HG03103 (cell line): ENCODE measurements around the gene FBN2.
"Not testable (repeated sequence)": the region's sequence is repeated elsewhere in the genome, so short reads cannot be mapped to it uniquely, and the experiment has no call there.

Experiments
- ATAC-seq: cut with Tn5 transposase; IDR thresholded peaks from one replicate; pipeline ENCODE4 v1.9.1; 2021; ENCODE audit warnings: low read depth; ENCODE audit not compliant: unreplicated experiment

The FBN2 gene

DNA sequence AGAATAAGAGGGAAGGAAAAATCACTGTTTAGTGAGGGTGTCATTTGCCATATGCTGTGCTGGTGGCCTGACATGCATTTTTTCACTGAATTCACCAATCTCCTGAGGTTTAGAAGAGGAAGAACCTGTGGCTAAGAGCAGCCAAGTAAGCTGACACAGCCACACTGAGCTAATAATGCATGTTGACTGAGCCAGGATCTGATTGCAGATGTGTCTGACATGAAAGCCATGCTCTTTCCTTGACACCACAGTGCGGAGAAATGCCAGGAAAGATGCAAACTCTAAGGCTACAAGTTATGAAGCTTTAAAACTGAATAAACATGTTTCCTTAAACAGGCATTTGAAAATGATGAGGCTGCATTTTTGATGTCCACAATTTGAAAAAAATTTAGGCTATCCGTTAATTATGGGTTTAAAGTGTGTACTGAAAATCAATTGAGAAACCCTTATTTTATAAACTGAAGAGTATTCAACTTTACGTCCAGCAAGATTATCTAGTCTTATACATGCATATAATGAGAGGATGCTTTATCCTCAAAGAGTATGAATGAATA, 208.6 kb downstream of the FBN2 start:
- no peak for ATAC-seq

DNA sequence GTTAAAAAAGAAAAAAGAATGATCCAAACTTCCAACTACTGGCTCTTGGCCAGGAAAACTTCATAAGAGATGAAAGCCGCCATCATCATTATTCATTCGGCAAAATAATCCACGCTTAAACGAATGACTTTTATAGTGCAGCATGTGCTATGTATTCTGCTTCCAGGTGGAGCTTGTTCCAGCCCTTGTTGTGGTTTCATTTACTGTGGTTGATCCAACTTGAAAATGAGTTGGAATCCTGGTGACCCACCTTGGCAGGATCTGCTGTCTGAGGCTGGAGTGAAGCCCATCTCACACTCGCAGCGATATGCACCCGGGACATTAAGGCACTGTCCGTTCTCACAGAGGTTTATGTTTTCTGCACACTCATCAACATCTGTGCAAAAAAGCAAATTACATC, 209.6 kb downstream of the FBN2 start:
- ATAC-seq = no peak

DNA sequence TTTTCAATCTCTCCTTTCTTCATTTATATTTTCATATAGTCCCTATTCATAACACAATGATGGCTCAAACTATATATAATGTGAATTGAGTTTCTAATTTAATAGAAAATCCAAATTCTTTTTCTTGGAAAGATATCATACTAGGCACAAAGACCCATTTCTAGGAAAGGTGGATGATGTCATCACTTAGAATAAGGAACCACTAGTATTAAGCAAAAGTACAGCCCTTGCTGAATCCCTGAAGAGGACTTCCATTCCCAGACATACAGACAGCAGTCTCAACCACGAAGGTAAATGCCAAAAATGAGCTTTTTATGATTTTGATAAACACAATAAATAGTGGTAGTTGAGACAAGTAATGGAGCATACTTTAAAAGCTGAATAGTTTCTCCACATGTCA, 210.0 kb downstream of the FBN2 start:
- no peak for ATAC-seq

DNA sequence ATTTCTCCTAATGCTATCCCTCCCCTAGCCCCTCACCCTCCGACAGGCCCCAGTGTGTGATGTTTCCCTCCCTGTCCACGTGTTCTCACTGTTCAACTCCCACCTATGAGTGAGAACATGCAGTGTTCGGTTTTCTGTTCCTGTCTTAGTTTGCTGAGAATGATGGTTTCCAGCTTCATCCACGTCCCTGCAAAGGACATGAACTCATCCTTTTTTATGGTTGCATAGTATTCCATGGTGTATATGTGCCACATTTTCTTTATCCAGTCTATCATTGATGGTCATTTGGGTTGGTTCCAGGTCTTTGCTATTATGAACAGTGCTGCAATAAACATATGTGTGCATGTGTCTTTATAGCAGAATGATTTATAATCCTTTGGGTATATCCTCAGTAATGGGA, 216.6 kb downstream of the FBN2 start:
- not testable (repeated sequence) for ATAC-seq

DNA sequence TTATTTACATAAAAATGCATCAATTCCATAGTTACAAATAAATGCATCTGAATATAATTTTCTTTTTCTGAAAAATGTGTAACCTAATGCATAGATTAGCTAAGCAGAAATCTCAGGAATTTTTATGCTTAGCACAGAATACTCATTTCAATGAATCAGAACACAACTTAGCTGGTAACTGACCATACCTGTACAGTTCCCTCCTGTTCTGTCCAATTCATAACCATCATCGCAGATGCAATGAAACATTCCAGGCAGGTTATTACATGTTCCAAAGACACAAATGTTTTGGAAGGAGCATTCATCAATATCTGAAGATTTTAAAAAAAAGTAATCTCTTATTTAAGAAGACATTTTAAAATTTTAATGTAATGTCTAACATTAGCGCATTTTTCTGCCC, 219.4 kb downstream of the FBN2 start:
- no peak for ATAC-seq

DNA sequence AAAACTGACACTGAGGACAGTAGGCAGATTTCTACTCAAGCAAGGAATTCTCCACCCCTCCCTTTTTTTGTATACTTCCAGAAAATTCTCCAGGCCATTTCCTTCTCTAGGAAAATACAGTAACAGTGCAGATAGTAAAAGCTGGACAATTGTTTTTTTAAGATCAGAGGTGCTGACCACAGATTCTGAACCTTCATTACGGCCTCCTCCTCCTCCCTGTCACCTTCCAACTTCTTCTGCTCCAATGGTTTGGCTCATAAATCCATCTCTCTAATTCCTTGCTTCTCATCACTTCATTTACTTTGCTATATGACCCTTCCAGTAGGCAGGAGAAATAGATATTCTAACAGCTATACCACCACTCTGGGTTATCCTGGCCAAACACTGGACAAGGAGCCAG, 220.6 kb downstream of the FBN2 start:
- no peak for ATAC-seq

DNA sequence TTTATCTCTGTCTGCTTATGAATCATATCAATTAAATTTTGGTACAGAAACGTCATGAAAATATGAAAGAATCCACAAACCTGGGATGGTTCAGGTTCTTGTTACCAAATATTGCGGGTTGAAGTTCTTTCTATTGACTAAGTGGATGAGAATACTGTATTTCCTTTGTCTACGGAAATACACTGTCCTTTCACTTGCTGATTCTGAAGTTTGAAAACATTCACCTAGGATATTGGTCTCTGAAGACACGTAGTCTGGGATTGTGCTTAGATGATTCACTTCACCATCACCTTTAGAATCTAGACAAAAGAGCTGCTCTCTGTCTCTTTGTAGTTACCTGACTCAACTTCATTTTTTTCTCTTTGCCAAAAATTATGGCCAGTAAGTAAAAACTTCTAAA, 222.4 kb downstream of the FBN2 start:
- no peak for ATAC-seq

DNA sequence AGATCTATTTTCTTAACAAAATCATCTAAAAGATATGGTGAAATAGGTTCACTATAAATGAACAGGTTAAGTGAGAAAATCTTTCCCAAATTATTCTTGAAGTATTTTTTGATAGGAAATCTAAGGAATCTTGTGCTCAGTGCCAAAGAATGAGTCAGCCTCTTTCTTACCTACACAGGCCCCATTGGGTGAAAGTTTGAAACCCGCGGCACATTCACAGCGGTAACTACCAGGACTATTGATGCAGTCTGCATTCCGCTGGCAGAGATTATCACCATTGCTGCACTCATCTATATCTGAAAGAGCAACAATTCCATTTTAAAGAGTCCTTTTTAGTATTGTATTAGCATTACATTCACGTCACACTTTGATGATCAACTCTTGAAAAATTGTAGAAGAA, 232.7 kb downstream of the FBN2 start:
- no peak for ATAC-seq

DNA sequence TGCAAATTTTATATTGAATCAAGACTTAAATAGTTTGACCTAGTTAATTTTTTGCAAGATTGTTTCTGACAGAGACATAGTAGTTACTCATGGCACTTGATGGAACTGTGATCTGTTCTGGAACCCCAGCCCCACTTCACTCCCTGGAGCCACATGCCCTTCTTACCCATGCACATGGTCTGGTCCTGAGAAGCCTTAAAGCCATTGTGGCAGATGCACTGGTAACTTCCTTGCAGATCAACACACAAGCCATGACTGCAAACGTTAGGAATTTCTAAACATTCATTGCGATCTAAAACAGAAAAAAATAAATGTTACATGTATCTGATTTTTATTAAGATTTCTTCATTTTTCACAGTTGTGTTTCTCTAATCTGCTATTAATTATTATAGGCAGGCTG, 233.3 kb downstream of the FBN2 start:
- ATAC-seq = no peak

DNA sequence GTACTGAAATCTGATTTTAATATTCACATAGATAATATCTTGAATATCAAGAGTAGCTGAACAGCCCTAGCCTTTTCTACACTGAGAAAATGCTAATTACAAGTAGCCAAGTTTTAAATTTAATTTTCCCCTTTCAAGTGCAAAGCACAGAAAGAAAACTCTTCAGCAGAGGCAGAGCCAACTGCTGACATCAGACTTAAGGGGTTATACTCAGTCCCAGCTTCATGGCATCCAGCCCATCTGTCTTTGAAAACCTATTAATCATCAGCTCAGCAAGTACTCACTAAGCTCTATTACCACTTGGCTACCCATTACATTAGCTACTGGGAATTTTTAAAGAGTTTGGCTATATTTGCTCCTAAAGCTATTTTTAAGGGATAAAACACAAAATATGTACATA, 234.0 kb downstream of the FBN2 start:
- ATAC-seq = no peak

DNA sequence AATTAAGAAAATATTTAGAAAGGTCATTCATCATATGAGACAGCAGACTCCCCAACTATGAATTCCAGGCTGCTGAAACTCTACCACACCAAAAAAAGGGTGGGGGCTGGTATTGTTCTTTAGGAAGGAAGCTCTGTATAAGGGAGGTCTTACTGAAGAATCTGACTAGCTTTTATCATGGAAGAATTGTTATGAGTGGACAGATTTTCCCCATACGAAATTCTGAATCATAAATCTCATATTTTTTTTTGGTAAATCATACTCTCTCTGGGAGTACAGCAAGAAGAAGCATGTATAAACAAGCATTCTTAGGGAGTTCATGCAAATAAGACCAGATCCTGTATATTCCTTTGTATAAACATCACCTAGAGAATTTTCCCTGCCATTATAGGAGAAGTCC, 234.5 kb downstream of the FBN2 start:
- ATAC-seq = no peak

DNA sequence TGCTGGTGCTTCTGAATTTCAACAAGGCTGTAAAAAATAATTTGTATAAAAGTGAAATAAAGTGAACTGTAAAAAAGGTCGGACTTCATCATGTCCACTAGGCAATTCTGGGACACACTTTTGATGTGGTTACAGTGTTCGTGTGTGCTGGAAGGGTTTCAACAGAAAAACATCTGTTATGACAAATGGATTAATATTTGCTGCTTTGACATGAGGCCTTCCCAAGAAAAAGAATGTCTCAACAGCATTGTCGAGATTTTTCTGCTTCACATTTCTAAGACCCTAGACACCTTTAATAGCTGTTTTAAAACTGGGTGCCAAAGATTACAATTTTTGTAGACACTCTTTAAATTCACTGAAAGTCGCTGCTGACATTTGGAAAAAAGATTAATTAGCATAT, 237.9 kb downstream of the FBN2 start:
- no peak for ATAC-seq

DNA sequence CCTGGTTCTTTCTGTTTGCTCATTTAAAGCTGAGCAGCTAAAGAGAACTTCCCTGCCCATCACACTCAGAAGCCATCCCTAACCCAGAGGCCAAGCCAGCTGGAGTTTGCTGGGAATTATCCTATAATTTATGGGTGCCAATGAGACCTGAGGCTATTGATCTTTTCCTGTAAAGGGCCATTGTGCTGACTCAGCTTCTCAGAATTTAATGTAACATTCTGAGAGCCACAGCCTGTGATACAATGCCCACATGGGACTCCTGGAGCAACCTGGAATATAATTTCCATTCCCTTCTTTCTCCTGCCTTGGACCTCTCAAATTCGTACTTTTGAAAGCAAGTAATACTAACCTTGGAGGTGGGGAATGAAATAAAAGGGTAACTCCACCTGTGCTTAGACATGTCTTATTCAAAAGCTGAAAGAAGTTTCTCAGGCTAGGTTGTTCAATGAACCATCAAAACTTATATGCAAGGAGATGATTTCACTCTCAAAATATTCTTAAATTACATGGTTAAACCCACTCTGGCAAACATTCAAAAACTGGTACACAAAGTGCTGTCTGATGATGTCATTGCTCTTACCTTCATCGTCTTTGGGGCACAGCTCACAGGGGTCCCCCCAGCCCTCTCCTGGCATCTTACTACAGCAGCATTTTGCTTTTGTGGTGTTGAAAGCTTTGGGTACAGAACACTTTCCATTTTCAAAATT, 247.7 kb downstream of the FBN2 start:
- ATAC-seq = no peak

DNA sequence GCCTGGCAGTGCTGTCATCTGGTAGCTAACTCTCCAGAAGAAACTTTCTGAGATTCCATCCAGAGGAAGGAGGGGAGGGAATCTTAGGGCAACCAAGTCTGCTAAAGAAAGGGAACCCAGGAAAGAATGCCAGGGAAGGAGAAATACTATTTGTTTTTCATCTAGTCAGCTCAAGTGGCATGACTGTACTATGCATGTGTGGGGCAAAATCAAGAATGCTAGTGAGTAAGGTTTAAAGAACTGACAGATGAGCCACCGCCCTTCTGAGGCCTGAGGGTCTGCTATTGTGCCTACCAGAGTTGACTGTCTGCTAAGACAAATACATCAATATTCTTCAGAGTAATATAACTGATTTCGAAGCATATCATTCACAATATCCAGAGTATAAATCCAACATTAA, 250.3 kb downstream of the FBN2 start:
- ATAC-seq = no peak

DNA sequence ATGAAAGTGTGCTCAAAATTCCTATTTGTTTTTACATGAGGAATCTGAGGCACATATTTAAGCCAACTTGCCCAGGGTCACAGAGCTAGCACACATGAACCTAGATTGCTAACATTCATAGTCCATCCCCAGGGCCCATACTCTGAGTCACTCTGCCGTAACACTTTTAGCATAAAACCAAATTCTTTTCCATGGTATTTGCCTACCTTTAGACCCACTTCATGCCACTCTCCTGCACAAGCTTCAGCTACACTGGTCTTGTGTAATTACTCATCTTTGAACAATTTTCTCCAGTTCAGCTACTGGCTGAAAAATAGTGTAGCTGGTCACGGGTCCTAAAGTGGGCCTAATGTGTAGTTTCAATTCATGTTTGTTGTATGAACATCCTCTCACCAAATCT, 253.8 kb downstream of the FBN2 start:
- no peak for ATAC-seq

DNA sequence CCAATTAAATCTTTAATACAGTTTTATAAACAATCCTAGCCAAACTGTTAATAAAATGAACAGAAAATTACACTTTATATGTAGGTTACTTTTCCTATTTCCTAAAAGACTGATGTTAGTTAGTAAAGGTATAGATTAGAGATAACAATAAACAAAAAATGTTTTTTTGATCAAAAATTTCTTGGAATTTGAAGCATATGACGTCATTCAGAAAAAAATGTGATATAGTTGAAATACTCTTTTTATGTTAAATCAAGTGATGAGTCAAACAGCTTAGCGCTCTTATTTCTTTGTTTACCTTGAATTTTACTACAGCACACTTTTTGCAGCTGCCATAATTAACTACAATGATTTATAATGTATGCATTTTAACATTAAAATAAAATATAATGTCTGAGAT, 258.7 kb downstream of the FBN2 start:
- no peak for ATAC-seq

DNA sequence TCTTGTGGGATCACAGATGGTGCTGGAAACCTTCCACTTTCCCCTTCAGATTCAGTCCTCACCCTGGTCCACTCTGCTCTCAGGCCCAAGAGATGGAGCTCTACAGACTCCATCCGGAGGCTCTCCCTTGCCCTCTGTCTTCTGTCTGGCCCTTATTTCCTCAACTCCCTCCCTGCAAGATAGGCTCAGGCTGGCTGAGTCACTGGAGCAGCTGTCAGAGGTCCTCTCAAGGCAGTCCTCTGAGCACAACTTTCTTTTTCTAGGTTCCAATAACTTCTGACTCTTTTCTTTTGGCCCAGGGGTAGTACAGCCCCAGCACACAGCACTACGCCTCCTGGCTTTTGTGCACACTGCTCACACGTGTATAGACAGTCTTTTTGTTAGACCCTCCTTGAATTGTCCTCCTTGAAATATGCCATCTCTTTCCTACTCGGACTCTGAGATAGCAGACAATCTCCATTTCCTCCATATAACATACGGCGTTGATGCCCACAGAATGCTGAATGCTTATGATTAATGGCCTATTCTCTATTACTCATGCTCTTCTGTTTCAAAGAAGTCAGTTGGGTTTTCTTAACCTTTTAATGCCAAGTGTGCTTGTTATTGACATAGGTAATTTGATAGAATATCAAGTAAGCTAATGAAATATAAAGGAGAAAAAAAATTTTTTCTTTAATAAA, 261.4 kb downstream of the FBN2 start:
- ATAC-seq = no peak

DNA sequence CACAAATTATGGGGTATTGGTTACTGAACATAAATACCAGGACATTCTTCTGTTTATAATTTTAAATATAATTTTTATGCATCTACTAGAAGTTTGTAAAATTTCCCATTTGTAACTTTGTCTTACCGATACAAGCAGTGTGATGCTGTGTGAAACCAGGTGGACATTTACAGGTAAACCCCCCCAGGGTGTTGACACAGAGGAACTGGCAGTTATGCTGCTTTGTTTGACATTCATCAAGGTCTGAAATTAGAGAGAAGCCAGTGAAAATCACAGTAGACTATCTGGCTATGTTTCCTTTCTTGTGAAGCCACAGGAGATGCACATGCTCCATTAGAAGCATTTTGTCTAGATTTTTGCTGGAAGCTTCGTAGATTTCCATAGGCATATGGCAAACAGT, 263.6 kb downstream of the FBN2 start:
- ATAC-seq = no peak

DNA sequence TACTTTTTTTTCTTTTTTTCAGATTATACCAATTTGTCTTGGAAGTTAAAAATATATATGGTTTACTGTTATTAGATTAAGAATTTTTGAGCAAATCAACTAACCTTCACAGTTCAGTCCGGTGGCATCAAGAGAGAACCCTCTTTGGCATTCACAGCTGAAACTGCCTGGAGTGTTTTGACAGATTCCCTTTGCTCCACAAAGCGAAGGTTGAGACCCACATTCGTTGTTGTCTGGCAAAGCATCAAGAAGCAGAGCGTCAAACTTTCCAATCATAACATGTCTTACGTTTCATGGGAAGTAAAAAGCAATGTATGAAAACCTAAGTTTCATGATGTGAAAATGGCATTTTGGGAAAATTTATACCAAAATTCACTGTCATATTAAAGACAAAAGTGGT, 264.3 kb downstream of the FBN2 start:
- no peak for ATAC-seq

DNA sequence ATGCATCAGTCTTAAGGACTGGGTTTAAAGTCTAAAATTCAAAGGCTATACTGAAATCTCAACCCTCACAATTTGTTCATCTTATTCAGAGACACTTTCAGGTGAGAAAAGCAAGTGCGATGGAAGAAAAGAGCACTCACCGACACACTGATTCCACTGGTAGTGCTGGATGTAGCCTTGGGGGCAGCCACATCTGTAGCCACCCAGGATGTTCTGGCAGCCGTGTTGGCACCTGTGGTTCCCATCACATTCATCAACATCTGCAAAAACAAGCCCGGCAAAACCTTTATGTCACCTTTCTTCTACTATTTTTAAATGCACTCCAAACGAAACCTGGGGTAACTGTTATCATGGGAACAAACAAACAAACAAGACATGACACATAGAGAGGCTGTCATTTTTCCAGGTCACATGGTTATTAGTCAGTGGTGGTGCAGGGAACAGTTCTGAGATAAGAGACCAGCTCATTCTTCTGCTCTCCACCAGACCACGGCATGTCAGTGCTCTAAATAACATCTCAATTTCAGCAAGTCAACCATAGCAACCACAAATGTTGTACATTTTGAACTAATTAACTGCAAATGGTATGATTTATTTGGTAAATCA, 266.1 kb downstream of the FBN2 start:
- ATAC-seq = no peak

DNA sequence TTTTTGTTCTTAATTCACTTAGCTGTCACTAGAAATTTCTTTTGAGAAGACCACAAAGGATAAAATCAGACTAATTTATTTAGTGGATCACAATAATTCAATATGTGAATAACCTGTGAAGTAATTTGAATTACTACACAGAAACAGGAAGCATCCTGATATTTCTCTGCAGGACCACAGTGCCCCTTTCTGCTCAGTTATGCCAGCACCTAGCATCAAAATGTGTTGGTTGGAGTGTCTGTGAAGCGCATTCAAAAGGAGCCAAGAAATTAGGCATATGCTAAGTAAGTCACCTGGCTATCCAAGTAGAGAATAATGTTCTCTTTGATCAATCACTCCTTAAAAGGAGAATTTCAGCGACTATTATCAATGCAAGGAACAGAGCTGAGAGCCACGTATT, 267.0 kb downstream of the FBN2 start:
- no peak for ATAC-seq
